Ascending aorta (tissue), 2 donors: ENCODE measurements around the gene GNPAT. TPM values are rescaled to one million over a fixed set of nuclear protein-coding genes. Genes with fewer than 3 reads are reported as not detected.
"Not testable (repeated sequence)": the region's sequence is repeated elsewhere in the genome, so short reads cannot be mapped to it uniquely, and the experiment has no call there.

Experiments
- DNase-seq, 2 donors: peaks; one replicate each; pipeline ENCODE4 v3.0.0-alpha.2; 2019; ENCODE audit warnings: low spot score in 2 of 2
- H3K27ac ChIP-seq, 2 donors: fragments of 200-600 bp; sonication (generic); one replicate each; pipeline ENCODE4 v1.5.1; 2016 to 2017; ENCODE audit warnings: mild to moderate bottlenecking in 1 of 2
- H3K27me3 ChIP-seq: fragments of 200-600 bp; sonication (generic); one replicate; pipeline ENCODE4 v1.5.1; 2017
- H3K36me3 ChIP-seq, 2 donors: fragments of 200-600 bp; sonication (generic); one replicate each; pipeline ENCODE4 v1.5.1; 2016
- H3K4me1 ChIP-seq, 2 donors: fragments of 200-600 bp; sonication (generic); one replicate each; pipeline ENCODE4 v1.5.1; 2016 to 2017; ENCODE audit warnings: mild to moderate bottlenecking in 1 of 2
- H3K4me3 ChIP-seq, 2 donors: fragments of 200-600 bp; sonication (generic); one replicate each; pipeline ENCODE4 v1.5.1; 2016 to 2017; ENCODE audit warnings: mild to moderate bottlenecking in 1 of 2
- H3K9me3 ChIP-seq, 2 donors: fragments of 200-600 bp; sonication (generic); one replicate each; pipeline ENCODE4 v1.5.1; 2016
- intact Hi-C: fragments of 100-400 bp; cut with DNase I; formaldehyde crosslinking; loops from one replicate; pipeline ENCODE4 v1.15.1; 2023
- total RNA-seq: library from RNA; depleted of rRNA; stranded (reverse); fragments of >200 nt; gene quantifications from one replicate; pipeline ENCODE4 v1.1.0, GENCODE V29; 2016
- TF ChIP-seq, protein P1 (sequence below), 3 experiments: fragments of 200-600 bp in 2 of 3; fragments of 450-650 bp in 1 of 3; sonication (generic) in 2 of 3; IDR thresholded peaks; one replicate each; pipeline ENCODE4 v1.5.1; 2016 to 2019; ENCODE audit warnings: antibody characterized with exemption in 3 of 3, mild to moderate bottlenecking in 1 of 3, moderate library complexity in 1 of 3

The GNPAT gene
- total RNA-seq, 1 donor from 2014 or later, result 34.8 TPM

DNA sequence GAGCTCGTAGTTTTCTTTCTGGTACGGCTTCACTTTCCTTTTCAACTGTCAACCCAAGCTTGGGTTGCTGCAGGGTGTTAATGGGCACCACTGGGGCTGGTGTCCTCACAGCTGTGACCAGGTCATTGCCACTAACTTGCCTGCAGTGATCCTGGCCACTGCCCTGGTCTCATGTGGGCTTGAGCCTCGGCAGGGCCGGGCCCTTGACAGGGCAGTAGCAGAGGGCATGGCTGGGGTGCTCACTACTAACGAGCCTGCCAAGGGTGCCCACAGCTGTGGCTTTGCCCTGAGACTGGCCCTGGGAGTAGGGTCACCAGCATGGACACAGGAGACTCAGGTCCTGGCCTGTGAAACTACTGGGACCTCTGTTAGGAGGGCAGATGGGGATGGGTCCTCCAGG is 31.5 kb upstream of the GNPAT start:
- intact Hi-C loops, result no loop called here
- Histone ChIP-seq H3K4me1 (no peaks in the 10 kb centered on the region), H3K4me3 (no peak overlapping the region), H3K9me3 (no peaks in the 10 kb centered on the region), H3K27ac (no peak overlapping the region), H3K36me3 (no peaks in the 10 kb centered on the region), H3K27me3 (no peaks in the 10 kb centered on the region)
- DNase-seq, result no peak
- TF ChIP-seq, protein P1, sequence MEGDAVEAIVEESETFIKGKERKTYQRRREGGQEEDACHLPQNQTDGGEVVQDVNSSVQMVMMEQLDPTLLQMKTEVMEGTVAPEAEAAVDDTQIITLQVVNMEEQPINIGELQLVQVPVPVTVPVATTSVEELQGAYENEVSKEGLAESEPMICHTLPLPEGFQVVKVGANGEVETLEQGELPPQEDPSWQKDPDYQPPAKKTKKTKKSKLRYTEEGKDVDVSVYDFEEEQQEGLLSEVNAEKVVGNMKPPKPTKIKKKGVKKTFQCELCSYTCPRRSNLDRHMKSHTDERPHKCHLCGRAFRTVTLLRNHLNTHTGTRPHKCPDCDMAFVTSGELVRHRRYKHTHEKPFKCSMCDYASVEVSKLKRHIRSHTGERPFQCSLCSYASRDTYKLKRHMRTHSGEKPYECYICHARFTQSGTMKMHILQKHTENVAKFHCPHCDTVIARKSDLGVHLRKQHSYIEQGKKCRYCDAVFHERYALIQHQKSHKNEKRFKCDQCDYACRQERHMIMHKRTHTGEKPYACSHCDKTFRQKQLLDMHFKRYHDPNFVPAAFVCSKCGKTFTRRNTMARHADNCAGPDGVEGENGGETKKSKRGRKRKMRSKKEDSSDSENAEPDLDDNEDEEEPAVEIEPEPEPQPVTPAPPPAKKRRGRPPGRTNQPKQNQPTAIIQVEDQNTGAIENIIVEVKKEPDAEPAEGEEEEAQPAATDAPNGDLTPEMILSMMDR (IDR thresholded peaks at IDR 0.05), result no peak

GRCh38 chr1:231210126-231210525 is 30.9 kb upstream of the GNPAT start:
- H3K9me3 ChIP-seq, result no peaks in the 10 kb centered on the region
- no peaks in the 10 kb centered on the region for H3K4me1 ChIP-seq
- H3K27me3 ChIP-seq, result no peaks in the 10 kb centered on the region
- no peak overlapping the region for H3K4me3 ChIP-seq
- TF ChIP-seq, protein P1 (IDR thresholded peaks at IDR 0.05), result no peak
- intact Hi-C loops, result loop anchor here (5.0 to 10.0 kb wide), 3 partner anchors 235 to 565 kb away; partner anchors contain the start of genes ARV1, COG2 and TTC13
- no peaks in the 10 kb centered on the region for H3K36me3 ChIP-seq
- DNase-seq, result no peak
- no peak overlapping the region for H3K27ac ChIP-seq

GRCh38 chr1:231211005-231211857 is 29.8 kb upstream of the GNPAT start:
- H3K4me3 ChIP-seq, result peak overlapping the region in 1 of 2 donors; percentile 59
- intact Hi-C loops, result loop anchor here (1.0 to 10.0 kb wide), 5 partner anchors 236 to 566 kb away; partner anchors contain the start of genes ARV1, COG2 and TTC13

GRCh38 chr1:231212301-231212700 is 28.7 kb upstream of the GNPAT start:
- not testable (repeated sequence) for H3K9me3 ChIP-seq, H3K4me1 ChIP-seq, H3K4me3 ChIP-seq, DNase-seq, H3K27me3 ChIP-seq, H3K36me3 ChIP-seq, H3K27ac ChIP-seq
- intact Hi-C loops, result loop anchor here (5.0 to 10.0 kb wide), 3 partner anchors 238 to 568 kb away; partner anchors contain the start of genes ARV1, COG2 and TTC13

More at GRCh38 chr1:231211005-231211857, 29.8 kb upstream of the GNPAT start:
- no peaks in the 10 kb centered on the region for H3K27me3 ChIP-seq
- TF ChIP-seq, protein P1 (IDR thresholded peaks at IDR 0.05), result peak; percentile 70 to 96 (median 84)
- H3K36me3 ChIP-seq, result no peaks in the 10 kb centered on the region
- H3K27ac ChIP-seq, result no peak overlapping the region
- no peaks in the 10 kb centered on the region for H3K4me1 ChIP-seq
- H3K9me3 ChIP-seq, result no peaks in the 10 kb centered on the region
- DNase-seq, result peak; percentile 12 to 85

- Histone ChIP-seq H3K27me3 (no peaks in the 10 kb centered on the region), H3K36me3 (no peaks in the 10 kb centered on the region), H3K27ac (no peak overlapping the region), H3K4me1 (no peaks in the 10 kb centered on the region), H3K4me3 (no peak overlapping the region), H3K9me3 (no peaks in the 10 kb centered on the region)
- no peak for DNase-seq
- intact Hi-C loops, result loop anchor here (5.0 to 10.0 kb wide), 3 partner anchors 239 to 569 kb away; partner anchors contain the start of genes ARV1, COG2 and TTC13
- TF ChIP-seq, protein P1 (IDR thresholded peaks at IDR 0.05), result no peak
These were observed 27.0 kb upstream of the GNPAT start for GRCh38 chr1:231213831-231214573.
